GM19043 (cell line): ENCODE results near the gene OR2D3.
"Not testable (repeated sequence)": the region's sequence is repeated elsewhere in the genome, so short reads cannot be mapped to it uniquely, and the experiment has no call there.

Experiments
- ATAC-seq: cut with Tn5 transposase; IDR thresholded peaks from one replicate; pipeline ENCODE4 v1.9.1; 2021; ENCODE audit warnings: low read depth; ENCODE audit not compliant: unreplicated experiment

Gene OR2D3, protein sequence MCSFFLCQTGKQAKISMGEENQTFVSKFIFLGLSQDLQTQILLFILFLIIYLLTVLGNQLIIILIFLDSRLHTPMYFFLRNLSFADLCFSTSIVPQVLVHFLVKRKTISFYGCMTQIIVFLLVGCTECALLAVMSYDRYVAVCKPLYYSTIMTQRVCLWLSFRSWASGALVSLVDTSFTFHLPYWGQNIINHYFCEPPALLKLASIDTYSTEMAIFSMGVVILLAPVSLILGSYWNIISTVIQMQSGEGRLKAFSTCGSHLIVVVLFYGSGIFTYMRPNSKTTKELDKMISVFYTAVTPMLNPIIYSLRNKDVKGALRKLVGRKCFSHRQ

DNA sequence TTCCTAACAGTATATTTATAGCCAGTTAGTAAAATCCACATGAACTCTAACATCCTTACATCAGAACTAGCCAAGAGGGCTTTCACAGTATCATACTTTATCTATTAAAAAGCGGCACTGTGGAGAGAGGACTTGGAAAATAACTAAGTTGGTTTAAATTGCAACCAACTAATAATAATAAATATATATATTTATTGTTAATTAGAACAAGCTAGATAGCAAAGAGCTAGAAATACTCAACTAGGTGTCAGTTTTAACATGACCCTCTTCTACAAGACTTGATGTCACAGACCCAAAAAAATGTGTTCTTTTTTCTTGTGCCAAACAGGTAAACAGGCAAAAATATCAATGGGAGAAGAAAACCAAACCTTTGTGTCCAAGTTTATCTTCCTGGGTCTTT, at the start of gene OR2D3:
OR2D3 (plus strand) TSS at position 301 of the 400 bp plus-strand sequence; CDS start at position 301, 0 bp downstream.
- no peak for ATAC-seq

DNA sequence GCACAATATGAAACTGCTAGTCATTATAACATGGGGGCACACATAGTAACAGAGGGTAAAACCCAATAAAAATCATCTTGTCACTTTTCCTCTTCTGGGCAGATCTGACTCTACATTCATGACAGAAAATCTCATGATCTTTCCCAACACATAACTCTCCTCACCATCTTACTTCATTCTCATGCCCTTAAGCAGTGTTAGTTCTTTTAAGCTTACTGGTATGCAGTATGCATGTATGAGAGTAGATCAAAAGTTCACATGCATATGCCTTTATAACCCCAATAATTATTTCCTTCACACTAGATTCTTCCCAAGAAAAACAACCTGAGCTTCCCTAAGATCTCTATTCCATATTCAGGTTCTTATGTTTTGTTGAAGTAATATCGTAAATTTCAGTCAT, 49.5 kb upstream of the OR2D3 start:
- ATAC-seq = no peak

DNA sequence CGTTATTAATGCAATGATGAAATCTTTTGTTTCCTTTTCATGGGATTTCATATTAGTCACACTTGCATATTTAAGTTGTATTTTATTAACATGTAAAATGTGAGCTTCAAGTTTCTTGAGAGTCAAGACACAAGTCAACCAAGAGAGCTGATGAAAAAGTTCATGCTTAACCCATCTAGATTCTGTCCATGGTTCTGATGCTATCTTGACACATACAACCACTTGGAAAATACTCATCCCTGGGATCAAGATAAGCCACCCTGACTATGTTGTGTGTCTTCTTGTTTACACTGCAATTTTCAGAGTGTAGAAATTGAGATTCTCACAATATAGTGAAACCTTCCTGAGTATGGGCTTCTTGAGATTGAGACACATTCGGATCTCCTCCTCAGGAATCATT, 45.0 kb upstream of the OR2D3 start:
- no peak for ATAC-seq

DNA sequence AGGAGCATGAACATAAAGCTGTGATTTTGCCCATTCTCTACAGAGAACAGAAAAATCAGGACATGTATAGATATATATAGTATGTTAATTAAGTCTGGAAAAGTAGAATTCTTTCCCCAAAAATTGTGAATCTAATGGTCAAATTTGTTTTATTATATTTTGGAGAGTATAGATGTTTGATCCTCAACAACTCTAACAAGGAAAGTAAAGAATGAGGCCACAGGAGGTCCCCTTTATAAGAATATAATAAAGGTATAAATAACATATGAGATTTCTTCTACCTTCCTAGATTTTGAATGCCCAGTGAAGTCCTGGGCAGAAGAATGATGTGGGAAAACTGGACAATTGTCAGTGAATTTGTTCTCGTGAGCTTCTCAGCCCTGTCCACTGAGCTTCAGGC, 44.5 kb upstream of the OR2D3 start, which contains the start of gene OR10A4:
OR10A4 (plus strand) TSS at position 301 of the 400 bp plus-strand sequence; CDS start at position 324, 23 bp downstream.
- no peak for ATAC-seq

DNA sequence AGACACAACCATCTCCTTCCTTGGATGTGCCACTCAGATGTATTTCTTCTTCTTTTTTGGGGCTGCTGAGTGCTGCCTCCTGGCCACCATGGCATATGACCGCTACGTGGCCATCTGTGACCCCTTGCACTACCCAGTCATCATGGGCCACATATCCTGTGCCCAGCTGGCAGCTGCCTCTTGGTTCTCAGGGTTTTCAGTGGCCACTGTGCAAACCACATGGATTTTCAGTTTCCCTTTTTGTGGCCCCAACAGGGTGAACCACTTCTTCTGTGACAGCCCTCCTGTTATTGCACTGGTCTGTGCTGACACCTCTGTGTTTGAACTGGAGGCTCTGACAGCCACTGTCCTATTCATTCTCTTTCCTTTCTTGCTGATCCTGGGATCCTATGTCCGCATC, 43.9 kb upstream of the OR2D3 start:
- no peak for ATAC-seq

DNA sequence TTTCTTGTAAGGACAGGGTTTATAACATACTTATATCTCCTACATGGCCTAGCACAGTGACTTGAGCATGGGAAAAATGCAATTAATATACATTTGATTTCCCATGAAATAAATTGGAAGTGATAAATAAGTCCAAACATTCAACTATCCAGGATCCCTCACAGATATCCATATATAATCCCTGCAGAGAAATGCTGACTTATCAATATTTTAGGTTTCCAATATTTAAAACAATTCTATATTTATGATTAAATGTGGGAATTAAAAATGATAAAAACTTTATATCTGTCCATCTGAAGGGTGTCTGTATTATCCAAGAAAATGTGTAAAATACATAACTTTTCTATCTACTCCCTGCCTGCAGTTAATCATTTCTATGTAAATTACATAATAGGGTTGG, 38.1 kb upstream of the OR2D3 start:
- no peak for ATAC-seq

DNA sequence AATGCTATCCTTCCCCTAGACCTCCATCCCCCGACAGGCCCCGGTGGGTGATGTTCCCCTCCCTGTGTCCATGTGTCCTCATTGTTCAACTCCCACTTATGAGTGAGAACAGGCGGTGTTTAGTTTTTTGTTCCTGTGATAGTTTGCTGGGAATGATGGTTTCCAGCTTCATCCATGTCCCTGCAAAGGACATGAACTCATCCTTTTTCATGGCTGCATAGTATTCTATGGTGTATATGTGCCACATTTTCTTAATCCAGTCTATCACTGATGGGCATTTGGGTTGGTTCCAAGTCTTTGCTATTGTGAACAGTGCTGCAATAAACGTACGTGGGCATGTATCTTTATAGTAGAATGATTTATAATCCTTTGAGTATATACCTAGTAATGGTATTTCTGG, 33.1 kb upstream of the OR2D3 start:
- not testable (repeated sequence) for ATAC-seq

DNA sequence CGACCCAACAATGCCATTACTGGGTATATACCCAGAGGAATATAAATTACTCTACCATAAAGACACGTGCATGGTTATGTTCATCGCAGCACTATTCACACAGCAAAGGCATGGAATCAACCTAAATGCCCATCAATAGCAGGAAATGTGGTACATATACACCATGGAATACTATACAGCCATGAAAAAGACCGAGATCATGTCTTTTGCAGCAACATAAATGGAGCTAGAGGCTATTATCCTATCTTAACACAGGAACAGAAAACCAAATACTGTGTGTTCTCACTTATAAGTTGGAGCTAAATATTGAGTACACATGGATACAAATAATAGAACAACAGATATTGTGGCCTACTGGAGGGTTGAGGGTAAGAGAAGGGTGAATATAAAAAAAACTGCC, 32.0 kb upstream of the OR2D3 start:
- no peak for ATAC-seq

DNA sequence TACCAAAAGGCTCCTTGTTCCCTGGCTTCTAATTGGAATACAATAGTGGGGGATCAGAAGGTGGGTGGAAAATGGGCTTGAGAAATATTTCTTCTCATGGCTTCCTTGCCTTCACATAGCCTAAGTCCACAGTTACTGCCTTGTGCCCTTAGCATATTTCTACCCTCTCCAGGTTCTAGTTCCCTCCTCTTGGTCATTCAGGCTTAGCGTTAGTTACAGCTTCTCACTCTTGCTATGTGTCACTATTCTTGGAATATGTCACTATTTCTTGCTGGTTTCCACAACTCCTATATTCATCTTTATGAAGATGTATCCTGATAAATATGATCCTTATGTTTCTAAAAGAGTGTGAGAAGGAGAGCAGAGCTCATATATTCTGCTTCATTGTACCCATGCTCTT, 31.0 kb upstream of the OR2D3 start:
- no peak for ATAC-seq

DNA sequence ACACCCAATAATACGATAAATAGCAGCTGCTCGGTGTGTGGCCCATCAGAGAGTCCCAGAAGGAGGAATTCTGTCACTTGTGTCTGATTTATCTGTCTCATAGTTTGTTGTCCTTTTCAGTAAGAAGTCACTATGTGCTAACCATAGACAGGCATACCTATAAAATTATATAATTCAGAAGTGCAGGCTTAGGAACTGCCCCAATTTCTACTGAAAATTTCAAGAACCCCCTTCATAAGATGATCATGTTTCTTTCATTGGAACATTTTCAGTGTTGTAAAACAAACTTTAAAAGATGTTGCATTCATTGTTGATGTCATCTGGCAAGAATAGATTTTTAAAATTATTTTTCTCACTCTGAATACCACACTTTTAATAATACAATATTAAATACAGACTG, 28.4 kb upstream of the OR2D3 start, which contains the start of gene OR2D2:
OR2D2 (minus strand) TSS at position 101 of the 400 bp plus-strand sequence; CDS start at position 101, 0 bp downstream.
- ATAC-seq = no peak

DNA sequence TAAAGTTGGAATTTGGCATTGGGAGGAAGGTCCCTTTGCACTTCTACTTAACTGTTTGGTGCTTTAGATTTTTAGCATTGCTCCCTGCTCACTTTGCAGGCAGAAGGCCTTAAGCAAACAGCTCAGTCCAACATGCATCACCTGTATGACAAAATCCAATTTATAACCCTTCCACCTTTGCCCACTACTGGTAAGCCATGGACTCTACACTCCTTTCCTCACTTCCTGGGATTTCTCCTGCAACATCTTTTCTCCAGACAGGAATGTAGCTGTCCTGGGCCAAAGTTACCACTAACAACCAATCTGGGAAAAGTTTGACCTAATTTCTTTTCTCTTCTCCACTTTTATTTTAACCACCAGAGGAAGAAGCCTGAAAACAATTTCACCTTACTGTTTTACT, 26.7 kb upstream of the OR2D3 start:
- no peak for ATAC-seq

DNA sequence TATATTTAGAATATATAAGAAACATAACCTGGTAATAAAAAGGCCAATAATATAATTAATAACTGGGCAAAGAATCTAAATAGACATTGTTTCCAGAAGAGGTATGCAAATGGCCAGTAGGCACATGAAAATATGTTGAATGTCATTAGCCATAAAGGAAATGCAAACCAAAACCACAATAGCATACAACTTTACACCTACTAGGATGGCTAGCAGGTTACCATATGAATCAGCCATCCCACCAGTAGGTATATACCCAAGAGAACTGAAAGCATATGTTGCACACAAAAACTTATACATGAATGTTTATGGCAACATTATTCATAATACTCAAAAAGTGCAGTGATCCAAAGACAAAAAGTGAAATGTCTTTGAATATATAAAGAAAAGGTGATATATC, 25.8 kb upstream of the OR2D3 start:
- ATAC-seq = peak; percentile 70

DNA sequence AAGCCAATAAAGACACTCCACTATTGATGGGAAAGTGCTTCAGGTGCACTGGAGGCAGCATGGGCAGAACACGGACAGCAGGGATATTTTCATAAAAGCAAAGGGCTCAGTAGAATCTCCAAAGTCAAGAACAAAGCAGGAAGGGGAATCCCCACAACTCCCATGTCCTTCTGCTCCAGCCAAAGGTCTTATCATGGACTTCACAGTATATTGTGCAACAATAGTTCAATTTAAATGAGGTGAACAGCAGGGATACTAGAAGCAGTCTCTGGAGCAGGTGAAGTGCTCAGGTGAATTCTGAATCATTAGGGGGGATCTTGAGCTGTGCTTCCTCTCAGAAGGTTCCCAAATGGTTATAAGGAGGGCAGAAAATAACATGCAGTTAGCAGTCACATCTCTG, 21.9 kb upstream of the OR2D3 start:
- no peak for ATAC-seq

DNA sequence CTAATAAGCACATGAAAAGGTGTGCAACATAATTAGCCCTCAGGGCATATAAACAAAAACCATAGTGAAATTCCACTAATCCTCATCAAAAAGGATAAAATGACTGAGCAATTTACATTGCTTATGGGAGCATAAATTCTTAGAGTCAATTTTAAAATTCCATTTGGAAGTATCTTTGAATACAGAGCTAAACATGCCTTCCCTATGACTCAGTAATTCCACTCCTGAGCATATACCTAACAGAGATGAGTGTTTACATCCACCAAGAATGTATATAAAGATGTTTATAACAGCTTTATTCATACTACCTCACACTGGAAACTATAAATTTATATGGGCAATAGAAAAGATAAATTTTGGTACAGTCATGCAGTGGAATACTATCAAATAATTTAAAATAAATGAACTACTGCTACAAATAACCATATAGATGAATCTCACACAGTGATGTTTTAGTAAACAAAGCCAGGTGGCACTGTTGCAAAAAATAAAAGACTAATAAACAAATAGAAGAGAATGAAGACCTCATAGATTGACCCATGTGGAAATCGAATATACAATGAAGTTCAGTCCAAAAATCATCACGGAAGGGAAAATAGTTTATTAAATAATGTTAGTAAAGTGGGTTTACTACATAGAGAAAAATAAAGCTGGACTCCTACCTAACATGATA, 20.3 kb upstream of the OR2D3 start:
- no peak for ATAC-seq

DNA sequence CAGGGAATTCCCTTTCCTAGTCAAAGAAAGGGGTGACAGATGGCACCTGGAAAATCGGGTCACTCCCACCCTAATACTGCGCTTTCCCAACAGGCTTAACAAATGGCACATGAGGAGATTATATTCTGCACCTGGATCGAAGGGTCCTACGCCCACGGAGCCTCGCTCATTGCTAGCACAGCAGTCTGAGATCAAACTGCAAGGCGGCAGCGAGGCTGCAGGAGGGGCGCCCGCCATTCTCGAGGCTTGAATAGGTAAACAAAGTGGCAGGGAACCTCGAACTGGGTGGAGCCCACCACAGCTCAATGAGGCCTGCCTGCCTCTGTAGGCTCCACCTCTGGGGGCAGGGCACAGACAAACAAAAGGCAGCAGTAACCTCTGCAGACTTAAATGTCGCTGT, 16.0 kb upstream of the OR2D3 start:
- ATAC-seq = not testable (repeated sequence)

DNA sequence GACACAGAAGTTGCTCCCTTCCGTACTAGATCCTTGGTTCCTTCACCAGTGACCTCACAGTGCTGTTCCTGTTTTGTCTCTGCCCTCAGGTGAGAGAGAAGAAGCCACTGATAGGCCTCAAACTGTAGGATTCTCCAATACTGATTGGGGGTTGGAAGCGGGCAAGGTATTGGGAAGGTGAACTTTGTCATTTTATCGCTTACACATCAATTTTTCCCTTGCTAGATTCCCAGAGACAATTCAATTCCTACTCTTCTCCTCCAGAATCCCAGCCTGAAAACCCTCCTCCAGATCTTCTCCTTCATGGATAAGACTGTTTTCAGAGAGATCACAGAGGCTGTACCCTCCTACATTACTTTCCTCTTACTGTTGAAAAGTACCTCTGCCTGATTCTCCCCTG, 9.4 kb upstream of the OR2D3 start:
- ATAC-seq = no peak

DNA sequence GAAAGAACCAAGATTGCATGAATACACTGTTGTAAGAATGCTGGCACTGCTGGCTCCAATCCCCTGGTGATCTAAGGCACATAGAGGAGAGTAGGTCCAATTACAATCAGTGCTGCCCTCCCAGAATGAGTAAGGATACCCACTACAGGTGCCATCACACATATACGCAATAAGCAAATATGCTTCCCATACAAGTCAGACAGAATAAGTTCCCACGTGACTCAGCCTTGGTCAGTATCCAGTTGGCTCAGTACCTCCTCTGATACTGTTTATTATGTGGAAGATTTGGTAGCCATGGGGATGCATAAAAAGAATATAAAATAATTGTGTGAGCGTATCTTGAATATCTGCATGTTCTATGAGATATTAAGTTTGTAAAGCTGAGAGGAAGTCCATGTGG, 8.9 kb upstream of the OR2D3 start:
- ATAC-seq = no peak

DNA sequence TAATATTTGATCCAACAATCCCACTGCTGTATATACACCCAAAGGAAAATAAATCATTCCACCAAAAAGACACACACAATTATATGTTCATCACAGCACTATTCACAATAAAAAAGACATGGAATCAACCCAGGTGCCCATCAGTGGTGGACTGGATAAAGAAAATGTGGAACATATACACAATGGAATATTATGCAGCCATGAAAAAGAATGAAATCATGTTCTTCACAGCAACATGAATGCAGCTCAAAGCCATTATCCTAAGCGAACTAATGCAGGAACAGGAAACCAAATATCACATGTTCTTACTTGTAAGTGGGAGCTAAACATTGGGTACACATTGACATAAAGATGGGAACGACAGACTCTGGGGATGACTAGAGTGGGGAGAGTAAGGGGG, 1.1 kb upstream of the OR2D3 start:
- no peak for ATAC-seq

DNA sequence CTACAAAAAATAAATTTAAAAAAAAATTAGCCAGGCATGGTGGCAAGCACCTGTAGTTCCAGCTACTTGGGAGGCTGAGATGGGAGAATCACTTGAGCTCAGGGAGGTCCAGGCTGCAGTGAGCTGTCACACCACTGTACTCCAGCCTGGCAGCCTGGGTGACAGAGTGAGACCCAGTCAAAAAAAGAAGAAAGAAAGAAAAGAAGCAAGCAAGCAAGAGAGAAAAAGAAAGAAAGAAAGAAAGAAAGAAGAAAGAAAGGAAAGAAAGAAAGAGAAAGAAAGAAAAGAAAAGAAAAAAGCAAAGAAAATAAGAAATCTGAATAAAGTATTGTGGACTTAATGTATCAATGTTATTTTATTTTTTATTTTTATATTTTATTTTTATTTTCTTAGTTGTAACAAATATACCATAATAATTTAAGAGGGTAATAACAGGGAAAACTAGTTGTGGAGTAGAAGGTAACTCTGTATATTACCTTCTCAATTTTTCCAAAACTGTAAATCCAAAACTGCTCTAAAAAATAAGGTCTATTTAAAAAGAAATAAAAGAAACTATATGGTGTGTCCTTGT, 4.3 kb downstream of the OR2D3 start:
- no peak for ATAC-seq

DNA sequence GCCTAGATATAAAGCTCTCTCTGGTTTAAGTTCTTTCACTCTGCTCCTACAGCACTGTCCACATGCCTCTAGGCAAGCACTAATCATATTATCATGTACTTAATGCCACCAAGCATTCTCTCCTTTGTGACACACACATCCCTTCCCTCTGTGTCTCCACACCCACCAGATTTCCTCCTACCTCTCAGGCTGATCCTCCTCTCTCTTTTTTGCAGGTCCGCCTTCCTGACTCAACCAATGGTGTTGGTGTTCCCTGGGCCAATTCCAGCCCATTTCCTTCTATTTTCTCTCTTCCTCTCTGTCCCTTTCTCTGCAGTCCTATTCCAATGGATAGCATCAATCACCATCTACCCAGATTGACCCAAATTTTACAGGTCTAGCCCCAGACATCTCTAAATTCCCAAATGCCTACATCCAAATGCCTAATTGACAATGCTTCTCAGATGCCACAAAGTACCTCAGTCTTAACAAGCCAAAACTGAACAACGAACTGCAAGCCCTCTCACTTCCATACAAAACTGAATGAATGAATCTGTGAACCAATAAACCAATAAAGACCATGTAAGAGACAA, 4.9 kb downstream of the OR2D3 start:
- peak; percentile 9 for ATAC-seq
